ENCODE data around the gene LTB4R2.
"Not testable (repeated sequence)": the region's sequence is repeated elsewhere in the genome, so short reads cannot be mapped to it uniquely, and the experiment has no call there.

The LTB4R2 gene

DNA sequence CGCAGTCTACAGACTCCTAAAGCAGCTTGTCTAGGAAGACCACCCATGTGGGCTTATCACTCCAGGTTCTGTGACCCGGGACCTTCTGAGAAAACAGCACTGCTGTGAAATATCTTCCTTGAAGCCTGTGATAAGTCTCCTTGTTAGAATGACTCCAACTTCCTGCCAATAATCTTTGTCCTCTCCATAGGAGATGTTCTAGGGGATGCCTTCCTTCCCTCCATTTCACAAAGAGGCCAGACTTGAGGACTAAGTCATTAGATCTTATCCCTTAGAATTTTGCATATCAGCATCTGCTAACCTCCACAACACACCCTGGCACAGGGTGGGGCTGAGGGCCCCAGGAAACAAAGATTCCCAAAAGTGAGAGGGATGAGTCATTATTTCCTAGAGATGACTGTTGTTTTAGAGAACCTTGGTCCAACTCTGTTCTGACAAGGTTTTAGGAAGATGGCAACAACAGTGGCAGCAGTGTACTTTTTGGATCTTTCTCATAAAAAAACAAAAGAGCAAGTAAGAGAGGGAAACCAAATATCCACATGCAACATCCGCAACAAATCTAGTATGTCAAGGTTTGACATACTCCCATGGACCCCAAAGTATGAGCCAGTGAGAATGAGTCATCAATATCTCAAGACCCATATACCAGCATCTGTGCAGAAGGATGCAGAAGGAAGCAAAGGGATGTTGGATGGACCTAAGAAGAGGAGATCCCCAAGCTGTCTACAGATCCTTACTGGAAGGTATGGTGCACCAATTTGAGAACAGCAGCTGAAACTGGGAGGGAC lies 7.4 kb downstream of the LTB4R2 start:
- no peak for DNase-seq (ENCODE audit: low spot score)

DNA sequence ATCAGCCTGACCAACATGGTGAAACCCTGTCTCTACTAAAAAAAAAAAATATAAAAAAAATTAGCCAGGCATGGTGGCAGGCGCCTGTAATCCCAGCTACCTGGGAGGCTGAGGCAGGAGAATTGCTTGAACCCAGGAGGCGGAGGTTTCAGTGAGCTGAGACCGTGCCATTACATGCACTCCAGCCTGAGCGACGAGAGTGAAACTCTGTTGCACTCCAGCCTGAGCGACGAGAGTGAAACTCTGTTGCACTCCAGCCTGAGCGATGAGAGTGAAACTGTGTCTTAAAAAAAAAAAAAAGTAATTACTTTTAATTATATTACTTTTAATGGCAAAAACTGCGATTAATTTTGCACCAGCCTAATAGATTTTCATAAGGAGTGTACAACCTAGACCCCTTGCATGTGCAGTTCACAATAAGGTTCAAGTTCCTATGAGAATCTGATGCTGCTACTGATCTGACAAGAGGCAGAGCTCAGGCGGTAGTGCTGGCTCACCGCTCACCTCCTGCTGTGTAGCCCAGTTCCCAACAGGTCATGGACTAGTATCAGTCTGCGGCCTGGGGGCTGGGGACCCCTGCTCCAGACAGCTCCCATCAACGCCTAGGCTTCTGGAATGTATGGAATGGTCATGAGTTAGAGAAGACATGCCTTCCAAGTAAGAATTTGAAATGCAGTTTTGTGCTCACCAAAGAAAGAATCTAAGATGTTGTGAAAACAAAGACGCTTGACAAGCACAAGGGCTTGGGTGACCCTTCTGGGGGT lies 11.5 kb downstream of the LTB4R2 start:
- DNase-seq (ENCODE audit: low spot score), result no peak

DNA sequence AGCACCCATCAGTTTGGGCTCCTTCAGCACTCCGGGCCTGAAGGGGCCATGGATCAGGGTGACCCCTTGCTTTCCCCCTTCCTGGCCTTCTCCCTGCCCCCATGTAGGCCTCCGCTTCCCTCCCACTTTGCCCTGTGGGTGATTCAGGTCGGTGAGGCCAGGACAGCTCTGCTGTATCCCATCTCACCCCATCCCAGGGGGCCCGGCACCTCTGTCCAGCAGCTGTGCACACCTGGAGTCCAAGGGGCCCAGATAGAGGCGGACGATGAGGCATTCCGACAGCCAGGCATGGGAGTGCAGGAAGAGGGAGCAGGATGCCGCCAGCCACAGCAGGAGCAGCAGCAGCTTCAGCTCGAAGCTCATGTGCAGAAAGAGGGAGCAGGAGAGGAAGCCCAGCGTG lies 12.7 kb downstream of the LTB4R2 start:
- no peak for DNase-seq (ENCODE audit: low spot score)

DNA sequence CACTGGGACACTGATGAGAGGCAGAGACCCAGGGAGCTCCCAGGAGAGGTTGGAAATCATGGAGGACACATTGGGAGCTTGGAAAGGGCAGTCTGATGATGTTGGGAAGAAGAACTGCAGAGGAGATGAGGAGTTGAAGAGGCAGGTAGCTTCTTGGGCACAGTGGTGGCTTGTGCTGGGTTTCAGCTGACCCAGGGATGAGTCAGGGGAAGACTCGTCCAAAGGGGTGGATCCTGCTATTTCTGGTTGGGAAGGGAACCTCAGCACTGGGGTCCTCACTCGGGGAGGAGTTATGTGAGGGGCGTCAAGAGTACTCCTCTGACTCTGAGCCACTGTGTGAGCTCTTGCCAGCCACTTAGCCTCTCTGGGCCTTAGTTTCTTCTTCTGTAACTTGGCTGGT lies 13.4 kb downstream of the LTB4R2 start:
- no peak for DNase-seq (ENCODE audit: low spot score)

DNA sequence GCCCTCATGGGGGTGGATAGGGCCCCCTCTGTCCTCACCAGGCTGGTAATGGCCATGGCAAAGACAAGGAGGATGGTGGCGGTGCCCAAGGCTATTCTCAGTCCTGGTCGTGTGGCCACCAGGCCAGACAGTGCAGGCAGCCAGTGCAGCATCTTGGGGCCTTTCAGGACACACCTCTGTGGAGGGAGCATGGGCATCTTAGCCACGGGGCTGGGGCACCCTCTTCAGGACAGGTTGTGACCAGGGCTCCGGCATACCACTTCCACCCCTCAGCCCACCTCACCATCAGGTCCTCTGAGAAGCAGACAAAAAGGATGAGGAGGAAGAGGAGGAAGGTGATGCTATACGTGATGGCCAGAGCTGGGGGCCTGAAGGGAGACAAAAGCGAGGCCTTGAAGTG lies 14.1 kb downstream of the LTB4R2 start:
- no peak for DNase-seq (ENCODE audit: low spot score)

DNA sequence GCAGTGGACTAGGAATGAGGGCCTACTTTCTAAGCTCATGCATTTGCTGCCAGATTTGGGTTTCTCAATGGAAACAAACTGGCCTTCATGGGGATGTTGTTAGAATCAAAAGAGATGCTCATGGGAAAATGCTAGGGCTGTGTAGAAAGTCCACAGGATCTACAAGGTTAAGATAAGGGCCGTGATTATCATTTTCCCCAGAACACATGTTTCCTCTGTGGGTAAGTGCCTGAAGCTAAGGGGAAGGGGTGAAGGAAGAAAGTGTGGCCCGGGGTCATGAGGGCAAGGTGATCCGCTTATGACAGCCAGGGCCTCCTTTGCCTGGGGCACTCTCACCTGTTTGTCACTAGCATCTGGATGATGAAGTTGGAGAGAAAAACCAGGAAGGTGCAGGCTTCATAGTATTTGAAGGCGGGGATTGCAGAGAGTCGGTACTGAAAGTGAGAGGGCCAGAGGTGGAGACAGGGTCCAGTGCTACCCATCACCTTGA lies 15.1 kb downstream of the LTB4R2 start:
- no peak for DNase-seq (ENCODE audit: low spot score)

DNA sequence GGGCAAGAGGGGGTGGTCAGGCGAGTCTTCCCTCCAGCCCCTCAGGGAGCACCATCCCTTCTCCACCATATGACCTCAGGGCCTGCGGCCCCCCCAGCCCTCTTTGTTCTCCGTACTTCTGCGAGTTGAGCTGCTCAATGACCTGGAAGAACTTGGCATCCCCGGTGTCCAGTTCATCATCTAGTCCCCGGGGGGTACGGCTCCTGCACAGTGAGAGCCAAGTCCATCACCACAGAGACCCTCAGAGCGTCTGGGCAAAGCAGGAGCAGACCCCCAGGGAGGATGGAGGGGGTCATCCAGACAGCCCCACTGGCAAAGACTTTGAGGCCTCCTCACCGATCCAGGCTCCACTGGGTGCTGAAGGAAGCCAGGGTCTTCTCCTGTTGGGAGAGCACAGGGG lies 16.0 kb downstream of the LTB4R2 start:
- DNase-seq (ENCODE audit: low spot score), result no peak

DNA sequence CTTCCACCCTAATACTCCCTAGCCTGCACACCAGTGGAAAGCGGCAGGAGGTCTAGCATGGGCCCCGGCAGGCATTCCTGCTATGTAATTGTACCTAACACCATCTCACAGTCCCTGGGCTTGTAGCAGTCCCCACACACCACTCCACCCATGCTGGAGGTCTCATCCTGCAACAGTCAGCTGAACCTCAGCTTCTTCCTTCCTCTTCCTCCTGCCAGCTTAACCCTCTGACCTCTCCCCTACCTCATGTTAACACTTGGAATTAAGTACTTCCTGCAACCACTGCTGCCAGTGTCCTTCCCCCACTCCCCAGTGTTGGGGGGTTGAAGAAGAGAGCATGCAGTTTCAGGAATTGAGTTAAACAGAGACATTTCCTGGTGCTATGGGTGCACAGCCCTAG lies 17.4 kb downstream of the LTB4R2 start:
- no peak for DNase-seq (ENCODE audit: low spot score)

DNA sequence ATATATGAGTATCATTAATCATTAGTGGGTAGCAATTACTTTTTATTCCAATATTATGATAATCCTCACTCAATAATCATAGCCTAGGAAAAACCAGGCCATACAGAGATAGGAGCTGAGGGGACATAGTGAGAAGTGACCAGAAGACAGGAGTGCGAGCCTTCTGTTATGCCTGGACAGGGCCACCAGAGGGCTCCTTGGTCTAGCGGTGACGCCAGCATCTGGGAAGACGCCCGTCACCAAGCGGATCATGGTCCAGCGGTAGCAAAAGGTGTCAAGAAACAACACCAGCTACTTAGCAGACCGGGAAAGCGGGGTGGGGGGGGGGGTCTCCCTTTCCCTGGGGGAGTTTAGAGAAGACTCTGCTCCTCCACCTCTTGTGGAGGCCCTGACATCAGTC lies 18.0 kb downstream of the LTB4R2 start:
- DNase-seq (ENCODE audit: low spot score), result not testable (repeated sequence)

DNA sequence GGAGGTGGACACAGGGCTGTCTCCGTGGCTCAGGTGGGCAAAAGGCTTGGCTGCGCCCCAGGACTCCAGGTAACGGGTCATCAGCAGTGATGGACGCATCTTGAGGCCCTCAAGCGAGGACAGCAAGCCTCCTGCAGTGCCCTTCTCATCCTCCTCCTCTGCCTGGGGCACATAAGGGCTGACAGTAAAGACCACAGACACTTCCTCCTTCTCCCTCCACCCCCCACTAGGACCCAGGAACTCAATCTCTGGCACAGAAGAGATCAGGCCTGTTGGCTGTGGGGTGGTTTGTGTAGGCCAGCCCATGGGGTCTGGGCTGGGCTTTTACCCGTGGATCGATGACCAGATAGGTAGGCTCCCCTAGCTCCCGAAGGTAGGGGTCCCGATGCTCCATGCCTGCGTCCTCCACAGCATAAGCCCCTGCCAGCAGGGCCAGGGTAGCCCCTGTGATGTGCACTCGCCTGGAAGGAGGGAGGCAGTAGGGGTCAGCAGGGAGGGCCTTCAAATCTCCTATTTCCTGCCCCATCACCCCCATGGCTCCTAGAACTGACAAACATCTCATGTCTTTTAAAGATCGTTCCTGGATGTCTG lies 19.2 kb downstream of the LTB4R2 start:
- no peak for DNase-seq (ENCODE audit: low spot score)

DNA sequence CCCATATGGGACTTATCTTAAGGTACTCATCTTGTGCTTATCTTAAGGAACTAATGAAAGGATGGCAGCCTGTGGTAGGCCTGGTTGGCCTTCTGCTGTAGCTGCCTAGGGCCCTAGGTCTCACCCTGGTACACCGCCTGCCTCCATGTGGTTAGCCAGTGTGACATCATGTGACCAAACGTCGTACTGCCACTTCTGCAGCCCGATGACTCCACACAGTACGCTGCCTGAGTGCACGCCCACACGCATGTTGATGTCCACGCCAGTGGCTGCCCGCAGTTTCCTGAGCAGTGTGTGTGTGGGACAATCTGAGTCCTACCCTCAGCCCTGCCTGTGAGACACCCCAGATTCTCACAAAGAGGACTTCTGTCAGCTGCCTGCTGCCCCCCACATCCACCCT lies 19.8 kb downstream of the LTB4R2 start:
- DNase-seq (ENCODE audit: low spot score), result no peak

DNA sequence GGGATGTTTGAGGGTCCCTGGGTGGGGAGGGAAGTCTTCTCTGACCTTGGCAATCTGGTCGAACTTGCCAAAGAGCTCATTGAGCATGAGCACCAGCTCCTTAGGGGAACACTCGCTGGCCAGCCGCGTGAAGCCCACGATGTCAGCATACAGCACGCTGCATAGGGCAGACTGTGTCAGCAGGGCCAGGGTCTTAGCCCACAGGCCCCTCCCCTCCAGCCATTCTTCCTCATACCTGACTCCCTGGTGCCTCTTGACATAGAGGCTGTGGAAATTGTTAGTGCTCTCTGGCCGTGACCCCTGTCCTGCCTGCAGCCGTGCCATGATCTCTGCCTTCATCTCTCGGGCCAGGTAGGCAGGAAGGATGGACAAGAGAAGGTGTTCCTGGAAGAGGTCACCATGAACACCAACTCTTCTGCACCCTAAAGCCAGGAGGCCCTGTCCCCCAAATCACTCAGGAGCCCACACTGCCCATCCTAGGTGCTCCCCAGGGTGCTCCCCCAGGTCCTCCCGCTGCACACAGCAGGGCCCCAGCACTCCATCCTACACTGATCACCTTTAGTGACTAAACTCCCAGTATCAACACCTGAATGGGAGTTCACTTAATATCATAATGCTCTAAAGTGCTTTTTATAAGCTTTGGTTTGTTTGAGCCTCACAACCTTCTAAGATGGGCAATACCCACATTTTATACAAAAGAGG lies 21.2 kb downstream of the LTB4R2 start:
- no peak for DNase-seq (ENCODE audit: low spot score)

DNA sequence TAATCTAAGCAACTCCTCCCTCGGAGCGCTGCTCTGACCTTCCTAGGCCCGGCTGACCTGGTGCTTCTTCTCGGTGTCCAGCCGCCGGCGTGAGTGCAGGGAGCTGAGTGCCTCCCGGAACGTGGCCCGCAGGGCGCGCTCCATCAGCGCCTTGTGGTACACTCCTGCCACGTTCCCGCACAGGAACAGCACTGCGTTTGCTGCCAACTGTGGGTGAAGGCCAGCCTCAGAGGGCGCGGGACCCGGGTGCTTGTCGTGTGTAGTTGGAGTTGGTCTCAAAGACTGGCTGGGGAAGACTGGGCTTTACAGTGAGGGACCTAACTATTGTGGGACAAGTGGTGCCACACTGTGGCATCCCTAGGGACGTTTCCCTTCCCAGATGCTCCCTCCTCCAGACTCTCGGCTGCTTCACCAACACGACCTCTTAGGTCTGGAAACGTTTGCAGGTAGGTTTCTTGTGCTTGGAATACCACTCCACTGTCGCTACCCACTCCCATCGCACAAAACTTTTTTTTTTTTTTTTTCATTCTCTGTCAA lies 21.9 kb downstream of the LTB4R2 start:
- DNase-seq (ENCODE audit: low spot score), result no peak

DNA sequence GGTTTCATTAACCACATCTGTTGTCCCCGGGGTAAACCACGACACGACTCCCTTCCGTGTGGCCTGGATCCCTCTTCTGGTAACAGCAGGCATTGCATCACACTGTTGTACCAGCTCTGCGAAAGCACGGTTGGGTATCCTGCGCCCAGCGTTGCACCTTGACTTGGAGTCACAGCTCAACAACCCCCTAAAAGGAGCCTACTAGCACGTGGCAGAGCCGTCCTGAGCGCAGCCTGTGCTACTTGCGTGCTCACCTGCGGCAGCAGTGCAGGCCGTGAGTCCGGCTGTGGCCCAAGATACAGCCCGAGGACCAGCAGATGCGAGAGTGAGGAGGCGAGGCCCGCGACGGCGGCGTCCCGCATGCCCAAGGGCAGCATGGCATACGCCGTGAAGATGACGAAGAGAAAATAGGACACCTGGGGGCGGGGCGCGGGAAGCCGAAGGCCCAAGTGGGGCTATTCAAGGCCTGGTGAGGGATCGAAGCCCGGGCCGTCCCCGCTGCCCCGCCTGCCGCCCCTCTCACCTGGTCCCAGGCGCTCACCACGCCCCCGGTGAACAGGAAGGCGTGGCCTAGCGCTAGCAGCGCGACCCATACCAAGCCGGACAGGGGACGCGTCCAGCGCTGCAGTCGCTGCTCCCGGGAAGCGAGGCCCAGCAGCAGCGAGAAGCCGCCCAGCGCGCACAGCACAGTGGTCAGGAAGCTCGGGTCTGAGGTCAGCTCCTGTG lies 22.5 kb downstream of the LTB4R2 start:
- DNase-seq (ENCODE audit: low spot score), result peak; percentile 82

DNA sequence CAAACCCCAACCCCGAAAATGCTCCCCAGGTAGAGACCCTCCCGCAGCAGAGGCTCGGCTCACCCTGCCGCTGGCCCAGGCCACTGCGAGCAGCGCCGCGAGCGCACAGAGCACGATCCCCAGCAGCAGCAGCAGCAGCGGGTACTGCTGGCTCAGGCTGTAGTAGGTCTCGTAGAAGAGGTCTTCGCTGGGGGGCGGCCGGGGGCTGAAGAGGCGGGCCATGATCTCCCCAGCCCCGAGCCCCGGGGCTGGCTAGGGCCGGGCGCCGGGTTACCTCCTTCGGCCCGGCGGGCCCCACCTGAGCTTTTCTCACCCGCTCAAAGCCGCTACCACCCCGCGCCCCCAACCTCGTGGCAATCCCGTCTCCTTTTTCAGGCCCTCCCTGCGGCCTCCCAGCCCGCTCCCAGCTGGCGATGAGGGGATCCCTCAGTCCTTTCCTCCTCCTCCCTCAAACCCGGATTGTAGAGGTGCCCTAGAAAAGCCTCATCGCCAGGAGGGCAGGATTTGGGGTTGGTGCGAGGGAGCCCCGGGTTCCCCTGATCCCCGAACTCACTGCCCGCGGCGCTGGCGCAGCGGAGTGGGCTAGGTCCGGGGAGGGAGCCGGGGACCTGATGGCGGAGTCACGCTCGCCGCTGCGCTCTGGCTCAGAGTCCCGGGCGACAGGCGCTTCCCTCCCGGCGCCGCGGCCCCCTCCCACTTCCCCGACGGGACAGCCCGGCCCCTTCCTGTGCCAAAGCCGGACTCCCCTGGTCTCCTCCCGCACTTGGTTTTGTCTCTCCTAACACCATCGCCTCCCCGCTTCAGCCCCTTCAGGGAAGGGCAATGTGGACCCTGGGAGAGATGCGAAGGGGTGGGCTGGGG lies 24.7 kb downstream of the LTB4R2 start, which contains the start of gene ADCY4:
ADCY4 (minus strand) TSS at position 641 of the 861 bp plus-strand sequence; CDS start at position 222, 419 bp downstream.
- DNase-seq (ENCODE audit: low spot score), result no peak

DNA sequence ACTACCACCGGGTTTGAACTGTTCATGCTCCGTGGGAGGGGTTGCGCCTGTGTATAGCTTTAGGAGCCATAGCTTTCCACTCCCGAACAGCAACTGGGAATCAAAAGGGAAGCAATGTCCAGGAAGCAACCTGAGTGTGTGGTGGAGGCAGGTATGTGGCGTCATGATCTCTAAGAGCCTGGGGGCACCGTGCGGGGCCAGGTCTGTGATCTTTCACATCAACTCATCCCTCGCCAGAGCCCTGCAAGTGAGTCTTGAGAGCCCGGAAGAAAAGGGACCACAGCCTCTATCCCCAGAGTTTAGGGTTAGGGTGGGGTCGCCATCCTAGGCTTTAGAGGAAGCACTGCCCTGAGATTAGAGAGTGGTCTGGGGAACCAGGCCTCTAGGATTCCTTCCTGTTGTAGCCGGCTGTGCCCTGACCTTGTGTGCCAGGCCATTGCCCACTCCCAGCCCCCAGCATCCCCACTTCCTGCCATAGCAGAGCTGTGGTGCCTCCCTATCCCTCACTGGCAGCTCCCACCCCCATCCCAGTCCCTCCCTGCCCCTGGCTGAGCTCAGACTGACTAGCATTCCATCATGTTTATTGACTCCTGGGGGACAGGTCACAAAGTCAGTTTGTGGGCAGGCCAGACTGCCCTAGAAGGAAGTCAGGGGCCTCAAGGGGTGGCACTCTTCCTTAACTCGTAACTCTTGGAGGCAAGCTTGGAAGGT lies 25.7 kb downstream of the LTB4R2 start:
- no peak for DNase-seq (ENCODE audit: low spot score)

DNA sequence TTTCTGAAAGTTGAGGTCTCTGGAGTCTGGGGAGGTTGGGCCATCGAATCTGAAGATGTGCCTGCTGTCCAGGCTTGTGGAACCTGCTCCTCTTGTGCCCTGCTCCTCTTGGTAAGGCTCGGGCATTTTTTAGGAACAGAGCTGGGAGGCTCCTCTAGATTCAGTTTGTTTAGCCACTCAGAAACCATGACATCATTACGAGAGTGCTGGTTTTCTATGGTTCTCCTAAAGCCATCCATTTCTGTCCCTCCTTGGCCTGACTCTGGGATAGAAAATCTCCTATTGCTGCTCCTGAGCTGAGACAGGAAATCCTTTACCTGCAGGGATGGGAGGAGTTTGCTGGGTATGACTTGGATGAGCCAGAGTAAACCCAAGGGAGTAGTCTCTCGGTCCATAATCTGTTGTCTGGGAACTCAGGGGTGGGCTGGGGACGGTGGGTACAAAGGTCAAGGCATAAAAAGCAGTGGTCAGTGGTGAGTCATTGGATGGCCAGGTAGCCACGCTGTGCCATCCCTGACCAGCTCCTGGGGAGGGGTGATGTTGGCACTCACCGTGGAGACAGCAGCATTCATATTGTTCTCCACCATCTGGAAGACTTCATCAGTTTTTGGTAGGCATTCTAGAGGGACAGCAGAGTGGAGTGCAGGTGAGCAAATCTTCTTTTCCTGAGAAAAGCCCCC lies 27.3 kb downstream of the LTB4R2 start:
- DNase-seq (ENCODE audit: low spot score), result no peak

DNA sequence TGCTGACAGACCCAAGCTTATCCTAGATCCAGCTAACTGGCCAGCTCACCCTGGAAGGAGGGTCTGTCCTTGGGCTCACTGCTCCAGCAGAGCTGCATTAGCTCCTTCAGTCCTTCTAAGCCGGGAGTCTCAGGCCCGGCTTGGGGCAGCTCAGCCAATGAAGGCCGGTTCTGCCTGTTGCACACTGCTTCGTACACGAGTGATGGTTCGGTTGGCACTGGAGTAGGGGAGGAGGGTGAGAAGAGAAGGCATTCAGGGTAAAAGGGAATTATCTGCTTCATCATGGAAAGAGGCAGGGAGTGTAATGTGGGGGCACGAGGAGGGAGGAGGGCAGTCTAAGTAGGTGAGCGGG lies 27.9 kb downstream of the LTB4R2 start:
- no peak for DNase-seq (ENCODE audit: low spot score)

DNA sequence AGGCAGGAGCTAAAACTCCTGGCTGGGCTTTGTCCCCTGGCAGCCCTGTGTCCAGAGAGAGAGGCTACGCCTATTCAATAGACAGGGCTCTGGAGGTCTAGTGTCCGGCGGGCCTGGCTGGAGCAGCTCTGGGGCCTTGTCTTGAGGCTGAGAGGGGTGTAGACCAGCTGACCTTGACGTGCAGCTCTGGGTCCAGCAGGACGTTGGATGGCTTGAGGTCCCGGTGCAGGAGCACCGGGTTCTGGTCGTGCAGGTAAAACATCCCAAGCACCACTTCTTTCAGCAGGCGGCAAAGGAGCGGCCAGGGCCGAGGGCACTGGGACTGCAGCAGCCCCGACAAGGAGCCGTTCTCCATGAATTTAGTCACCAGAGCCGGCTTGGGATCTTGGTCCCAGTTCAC lies 28.9 kb downstream of the LTB4R2 start:
- DNase-seq (ENCODE audit: low spot score), result no peak

All from SK-N-DZ (cell line).